Stimulated activated CD8-positive, alpha-beta memory T cell treated with anti-CD3 and anti-CD28 coated beads, Interleukin-4, amount 100 ng/mL, for 4 hours (primary cell): ENCODE results near the gene PARP15.
"Not testable (repeated sequence)": the region's sequence is repeated elsewhere in the genome, so short reads cannot be mapped to it uniquely, and the experiment has no call there.

Experiments used
- DNase-seq, 2 donors: peaks; one replicate each; pipeline ENCODE4 v3.0.0-alpha.2; 2020; ENCODE audit warnings: low read depth in 2 of 2, low spot score in 1 of 2

PARP15 gene

DNA sequence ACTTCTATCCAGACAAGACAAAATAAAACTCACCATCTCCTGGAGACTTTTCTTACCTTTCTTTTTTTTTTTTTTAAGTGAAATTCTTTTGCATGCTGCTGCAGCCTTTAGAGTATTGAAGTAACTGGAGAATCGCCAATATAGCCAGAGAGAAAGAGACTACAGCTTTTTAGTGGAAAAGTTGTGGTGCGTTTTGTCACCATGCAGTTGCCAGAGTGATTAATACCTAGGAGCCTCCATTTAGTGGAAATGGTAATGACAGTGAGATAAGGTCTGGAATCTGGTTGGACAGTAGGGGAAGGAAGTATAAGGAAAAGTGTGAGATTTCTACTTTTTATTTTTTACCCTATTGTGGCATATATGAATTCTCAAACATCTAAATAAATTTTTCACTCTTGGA lies 85.1 kb downstream of the PARP15 start:
- no peak for DNase-seq

DNA sequence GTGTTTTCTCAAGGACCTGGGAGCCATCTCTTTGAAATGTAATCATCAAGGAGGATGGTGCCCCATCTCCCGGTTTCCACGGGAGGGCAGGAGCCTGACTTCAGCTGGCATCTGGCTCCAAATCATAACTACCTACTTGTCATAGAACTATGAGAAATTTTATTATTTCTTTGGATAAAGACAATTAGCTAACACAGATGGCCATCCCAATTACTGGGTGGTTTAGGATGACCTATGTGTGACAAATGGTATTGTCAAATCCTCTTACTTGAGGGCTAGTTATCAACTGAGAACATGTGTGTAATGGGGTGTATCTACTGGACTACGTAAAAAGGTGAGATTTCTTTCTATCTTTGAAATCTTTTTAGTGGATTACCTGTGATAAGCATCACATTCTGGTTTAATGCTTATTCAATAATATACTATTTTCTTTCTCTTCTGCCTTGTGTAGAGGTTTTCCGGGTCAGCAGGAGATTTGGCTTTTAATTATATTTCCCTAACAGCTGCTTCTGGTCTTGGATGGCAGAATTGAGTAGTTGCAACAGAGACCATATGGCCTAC lies 87.9 kb downstream of the PARP15 start:
- DNase-seq: no peak

GRCh38 chr3:122665881-122666280 lies 88.4 kb downstream of the PARP15 start:
- no peak for DNase-seq

DNA sequence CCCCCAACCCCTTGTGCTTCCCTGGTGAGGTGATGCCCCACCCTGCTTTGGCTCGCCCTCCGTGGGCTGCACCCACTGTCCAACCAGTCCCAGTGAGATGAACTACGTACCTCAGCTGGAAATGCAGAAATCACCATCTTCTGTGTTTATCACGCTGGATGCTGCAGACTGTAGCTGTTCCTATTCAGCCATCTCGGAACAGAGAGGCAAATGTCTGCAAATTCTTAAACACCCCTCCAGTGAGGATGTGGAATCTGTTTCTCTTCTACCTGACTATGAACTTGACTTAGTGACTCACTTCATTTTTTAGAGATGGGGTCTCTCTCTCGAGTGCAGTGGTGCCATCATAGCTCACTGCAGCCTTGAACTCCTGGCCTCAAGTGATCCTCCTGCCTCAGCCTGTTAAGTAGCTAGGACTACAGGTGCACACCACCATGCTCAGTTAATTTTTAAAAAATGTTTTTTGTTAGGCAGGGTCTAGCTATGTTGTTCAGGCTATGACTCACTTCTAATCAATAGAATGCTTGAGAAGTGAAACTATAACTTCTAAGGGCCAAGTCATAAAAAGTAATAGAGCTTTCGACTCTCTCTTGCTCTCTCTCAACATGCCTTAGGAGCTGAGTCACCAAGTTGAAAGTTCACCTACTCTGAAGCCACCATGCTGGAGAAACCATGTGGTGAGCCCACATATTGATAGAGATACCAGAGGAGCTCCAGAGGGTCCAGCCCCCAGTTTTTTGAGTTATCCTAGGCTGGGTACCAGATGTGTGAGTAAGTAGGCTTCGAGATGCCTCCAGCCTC lies 91.7 kb downstream of the PARP15 start:
- DNase-seq: no peak

GRCh38 chr3:122671553-122671952 lies 94.1 kb downstream of the PARP15 start:
- DNase-seq: no peak

GRCh38 chr3:122674339-122674738 lies 96.9 kb downstream of the PARP15 start:
- no peak for DNase-seq

GRCh38 chr3:122676759-122677158 lies 99.3 kb downstream of the PARP15 start:
- no peak for DNase-seq

DNA sequence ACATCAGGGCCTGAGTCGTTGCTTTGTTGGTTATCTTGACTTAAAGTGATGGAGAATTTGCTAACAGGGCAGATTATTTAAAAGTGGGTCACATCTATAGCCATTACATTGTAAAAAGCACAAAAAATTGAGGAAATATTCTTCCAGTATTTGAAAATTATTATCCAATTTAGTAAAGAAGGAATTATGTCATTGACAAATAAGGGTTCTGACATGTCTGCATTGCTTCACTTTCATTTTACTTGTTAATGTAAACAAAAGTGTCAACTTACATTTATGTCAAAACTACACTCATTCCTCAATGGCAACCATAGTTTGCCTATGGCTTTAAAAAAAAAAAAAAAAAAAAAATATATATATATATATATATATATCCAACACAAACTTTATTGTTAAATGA lies 99.8 kb downstream of the PARP15 start:
- DNase-seq: no peak

DNA sequence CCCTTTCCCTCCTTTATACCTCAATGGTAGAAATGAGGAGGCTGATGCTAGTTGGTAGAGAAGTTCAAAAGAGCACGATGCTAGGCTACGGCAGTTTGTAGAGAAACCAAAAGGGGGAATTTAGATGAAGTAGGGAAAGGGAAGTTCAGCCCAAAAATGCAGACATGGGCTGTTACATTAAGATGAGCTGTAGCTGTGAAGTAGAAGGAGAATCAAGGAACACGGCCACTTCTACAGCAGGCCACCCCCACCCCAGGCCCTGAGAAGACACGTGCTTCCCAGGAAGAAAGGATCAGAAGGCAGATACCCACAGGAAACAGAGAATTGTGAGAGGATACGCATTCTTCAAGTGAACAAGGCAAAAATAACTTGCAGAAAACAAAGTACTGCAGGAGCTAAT lies 101.1 kb downstream of the PARP15 start:
- DNase-seq: no peak

DNA sequence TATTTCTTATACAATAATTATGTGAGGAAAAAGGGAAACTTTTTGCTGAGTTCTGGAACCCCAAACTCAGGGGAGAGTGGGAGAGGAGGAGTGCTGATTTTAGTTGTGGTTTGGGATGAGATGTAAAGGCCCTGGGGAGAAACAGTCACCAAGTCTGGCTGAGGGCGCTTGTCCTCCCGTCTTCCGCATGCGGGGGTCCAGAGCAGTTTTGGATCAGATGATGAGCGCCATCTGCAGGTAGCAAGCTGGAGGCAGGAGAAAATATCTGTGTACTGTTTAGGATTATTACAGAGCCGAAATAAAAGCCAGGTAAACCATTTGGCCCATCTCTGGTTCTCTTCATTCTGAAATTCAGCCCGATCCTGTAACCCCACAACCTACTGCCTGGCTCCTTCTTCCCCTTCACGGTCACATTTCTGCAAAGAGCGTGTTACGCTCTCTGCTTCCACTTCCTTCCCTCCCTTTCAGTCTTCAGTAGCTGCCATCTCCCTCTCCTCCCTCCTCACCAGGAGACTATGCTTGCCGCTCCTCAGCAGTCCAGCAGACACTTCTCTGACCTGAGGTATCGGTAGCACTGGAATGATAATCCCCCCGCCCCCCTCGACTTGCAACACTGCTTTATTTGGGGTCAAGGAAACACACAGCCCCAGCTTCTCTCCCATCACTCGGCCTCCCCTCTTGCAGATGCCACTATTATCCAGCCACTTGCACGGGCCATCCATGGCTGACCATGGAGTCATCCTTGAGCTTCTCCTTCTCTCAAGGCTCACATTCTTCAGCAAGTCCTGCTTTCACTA lies 101.8 kb downstream of the PARP15 start:
- DNase-seq: peak; percentile 61 to 71

DNA sequence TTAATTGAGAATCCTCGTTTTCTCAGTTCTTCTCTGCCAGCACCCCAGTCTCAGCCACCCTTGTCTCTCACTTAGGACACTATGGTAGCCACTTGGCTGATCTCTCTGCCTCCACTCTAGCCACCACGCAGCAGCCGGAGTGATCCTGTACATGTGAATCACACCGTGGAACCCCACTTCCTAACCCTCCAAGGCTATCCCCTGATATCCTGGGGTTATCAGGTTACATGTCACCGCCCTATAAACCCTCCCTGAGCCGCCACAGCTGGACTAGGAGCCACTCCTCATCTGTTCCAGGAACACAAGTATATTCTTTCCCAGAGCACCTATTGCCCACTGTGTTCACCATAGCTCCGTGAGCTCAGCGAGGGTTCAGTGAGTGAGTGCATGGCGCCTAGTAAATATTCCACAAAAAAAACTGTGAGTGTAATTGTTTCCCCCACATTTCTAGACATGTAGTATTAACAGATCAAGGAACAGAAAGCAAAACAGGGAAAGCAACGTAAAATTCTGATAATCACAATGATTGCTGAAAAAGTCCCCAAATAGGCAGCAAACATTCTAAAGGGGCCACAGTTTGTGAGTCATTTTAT lies 102.5 kb downstream of the PARP15 start:
- no peak for DNase-seq

DNA sequence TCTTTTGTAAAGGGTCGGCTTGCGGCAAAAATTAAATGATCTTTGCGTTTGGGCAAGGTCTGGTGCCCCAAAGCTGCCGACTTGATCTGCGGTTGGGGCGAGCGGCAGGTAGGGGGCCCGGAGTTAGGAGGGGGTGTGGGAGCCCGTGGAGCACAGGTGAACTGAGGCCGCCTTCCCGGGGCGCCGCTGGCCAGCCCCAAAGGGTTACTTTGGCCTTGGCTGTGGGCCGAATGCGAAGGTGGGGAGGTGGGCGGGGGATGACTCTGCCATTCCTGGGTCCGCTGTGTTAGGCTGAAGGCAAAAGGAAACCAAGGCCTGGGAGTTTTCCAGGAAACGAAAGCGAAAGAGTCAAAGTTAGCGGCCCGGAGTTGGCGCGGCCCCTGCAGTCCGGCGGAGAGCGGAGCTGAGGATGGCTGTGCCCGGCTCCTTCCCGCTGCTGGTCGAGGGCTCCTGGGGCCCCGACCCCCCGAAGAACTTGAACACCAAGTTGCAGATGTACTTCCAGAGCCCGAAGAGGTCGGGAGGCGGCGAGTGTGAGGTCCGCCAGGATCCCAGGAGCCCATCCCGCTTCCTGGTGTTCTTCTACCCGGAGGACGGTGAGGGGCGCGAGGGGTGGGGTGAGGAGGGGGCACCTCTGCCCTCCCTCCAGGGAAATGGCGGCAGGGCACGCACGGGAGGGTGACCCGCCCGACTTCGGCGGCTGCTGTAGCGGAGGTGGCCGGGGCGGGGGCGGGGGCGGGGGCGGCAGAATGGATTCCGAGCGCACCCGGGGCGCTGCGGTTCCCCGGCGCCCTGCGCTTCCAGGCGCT lies 103.2 kb downstream of the PARP15 start, which contains the start of gene PARP14:
Gene PARP14 (plus strand): TSS at position 365 of the 809 bp plus-strand sequence. CDS start 45 bp downstream, at position 410.
- DNase-seq: peak; percentile 46 to 48

DNA sequence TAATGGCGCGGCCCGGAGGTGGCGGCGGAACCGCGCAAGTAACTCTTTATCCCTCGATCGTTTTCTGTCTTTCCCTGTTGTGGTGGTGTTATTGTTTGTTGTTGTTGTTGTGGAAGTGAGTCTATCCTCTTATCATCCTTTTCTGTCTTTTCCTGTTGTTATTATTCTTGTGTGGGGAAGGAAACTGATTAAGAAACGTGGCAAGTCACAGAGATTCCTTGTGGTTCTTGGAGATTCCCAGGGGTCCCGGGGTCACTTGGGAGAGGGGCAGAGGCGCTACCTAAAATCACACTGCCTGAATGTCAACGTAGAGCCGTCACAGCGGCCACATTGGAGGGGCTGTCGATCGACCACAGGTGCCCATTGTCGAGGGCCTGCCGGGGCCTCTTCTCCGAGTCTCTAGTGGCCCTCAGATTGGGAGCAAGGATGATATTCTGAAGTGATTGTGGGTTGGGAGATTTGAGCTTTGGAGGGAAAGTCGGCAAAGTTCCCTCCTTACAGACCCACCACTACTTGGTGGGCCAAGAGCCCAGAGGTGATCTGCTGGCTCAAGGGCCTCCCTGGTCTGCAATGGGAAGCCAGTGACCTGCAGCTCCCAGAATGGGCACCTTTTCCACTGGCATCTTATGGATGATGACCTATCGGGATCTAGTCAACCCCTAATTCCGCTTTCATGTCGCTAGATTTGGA lies 104.0 kb downstream of the PARP15 start:
- DNase-seq: no peak

GRCh38 chr3:122681974-122682409 lies 104.5 kb downstream of the PARP15 start:
- DNase-seq: no peak

- not testable (repeated sequence) for DNase-seq
These were observed 105.4 kb downstream of the PARP15 start for GRCh38 chr3:122682778-122683411.

GRCh38 chr3:122687298-122687697 lies 109.8 kb downstream of the PARP15 start:
- no peak for DNase-seq
